IPS-NIHi11 (cell line): Measurements from ENCODE around the gene LRRC52.

Source experiments
- DNase-seq: peaks from one replicate; pipeline ENCODE4 v3.0.0; 2012; ENCODE audit warnings: mixed read lengths, low spot score

Gene LRRC52

GRCh38 chr1:165543532-165544438 lies at the start of gene LRRC52:
Gene LRRC52 (plus strand): TSS chr1:165544000. CDS start chr1:165544297, 297 bp downstream.
- DNase-seq = peak; percentile 60

DNA sequence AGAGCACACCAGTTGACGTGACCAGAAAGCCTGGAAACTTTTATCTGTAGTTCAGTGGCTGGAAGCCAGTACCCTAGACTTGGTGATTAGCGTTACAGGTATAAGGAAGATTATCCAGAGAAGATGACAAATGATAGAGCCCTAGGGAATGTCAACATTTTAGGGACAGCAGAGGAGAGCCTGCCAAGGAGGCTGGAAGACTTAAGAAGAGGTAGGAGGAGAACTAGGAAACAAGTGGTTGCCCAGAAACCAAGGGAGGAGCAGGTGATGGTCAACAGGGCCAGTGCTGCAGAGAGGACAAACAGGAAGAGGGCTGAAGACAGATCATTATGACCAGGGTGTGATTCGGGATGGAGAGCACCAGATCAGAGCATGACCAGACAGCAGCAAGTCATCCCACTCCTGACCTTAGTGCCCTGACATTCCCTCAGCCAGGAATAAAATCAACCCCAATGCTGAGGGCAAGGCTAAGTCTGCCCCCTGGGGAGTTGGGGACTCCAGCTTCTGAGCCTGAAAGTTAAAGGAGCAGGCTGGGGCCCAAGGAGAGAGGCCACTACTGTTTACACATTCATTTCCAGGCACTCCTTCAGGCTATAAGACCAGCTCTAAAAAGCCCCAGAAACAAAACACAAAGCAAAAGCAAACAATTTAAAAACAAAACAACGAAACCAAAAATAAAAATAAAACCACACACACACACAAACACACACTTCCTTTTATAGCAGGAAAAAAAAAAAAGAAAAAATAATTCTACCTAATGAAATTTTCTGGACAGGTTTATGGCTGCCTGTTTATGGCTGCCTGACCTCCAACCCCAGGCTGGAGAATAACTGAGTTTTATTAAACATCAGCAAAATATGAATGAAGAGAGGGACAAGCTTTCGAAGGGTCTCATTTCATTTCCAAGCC lies 48.6 kb upstream of the LRRC52 start:
- DNase-seq = no peak

DNA sequence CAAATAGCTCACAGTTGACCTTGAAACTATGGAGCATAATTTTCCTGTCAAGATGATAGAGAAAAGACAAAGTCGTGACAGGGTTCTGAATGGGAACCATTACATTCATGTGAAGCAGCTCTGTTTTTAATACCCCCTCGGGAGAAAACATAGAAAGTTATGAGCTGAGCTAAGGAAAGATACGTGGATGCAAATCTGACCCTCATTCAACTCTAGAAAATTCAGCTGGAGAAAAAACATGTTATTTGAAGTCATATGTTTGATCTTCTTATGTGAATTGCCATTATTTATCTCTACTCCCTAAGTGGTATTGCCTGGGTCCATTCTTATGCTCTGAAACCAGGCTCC lies 48.0 kb upstream of the LRRC52 start:
- DNase-seq = no peak

DNA sequence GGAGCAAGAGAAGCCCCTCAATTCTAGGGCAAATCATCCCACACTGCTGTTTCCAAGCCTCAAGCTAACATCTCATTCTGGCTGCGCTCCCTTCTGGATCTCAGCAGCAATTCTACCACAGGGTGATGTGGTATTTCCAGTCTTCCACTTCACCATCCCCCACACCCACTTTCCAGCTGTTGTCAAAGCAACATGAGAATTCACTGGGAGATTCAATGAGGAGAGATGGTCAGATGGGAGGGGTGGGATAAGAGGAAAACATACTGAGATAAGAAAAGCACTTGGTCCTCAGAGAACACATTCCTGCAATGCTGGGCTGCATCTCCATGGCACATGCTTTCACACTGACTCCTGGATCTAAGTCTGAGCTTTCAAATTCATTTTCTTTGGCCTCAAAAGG lies 47.3 kb upstream of the LRRC52 start:
- no peak for DNase-seq

DNA sequence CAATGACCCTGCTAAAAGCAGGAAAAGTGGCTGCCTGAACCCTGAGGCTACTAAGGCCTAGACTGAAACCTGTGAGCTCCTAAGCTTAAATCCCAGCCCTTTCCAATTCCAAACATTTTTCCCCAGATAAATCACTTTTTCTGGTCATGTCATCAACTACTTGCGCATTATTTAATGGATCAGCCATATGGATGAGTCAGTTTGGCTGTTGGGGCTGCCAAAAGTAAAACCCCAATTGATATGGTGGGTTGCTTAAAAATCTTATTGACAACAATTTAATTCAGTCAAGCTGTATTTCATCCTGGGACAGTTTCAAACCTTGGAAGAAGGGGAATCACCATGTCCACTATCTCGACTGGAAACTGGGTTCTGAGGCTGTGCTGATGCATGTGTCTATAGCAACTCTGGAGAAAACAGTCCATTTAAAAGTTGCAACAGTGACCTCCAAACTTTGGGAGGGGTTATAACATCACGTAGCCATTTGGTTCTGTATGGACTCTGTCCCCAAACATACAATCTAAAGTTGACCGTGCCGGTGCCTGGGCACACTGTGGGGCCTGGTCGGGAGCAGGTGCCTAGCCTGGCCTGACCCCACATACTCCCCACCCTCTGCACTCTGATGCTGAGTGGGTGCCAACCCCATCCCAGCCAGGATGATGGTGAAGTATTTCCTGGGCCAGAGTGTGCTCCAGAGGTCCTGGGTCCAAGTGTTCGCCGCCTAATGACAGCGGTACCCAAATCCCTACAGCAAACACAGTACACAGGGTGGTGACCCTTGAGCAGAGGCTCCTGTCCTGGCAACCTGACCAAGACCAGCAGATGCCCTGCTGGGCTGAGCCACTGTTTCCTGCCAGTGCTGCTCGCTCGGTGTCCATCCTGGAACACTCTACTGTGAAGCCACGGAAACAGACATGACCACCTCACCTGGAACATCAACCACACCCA lies 46.5 kb upstream of the LRRC52 start:
- DNase-seq = no peak

GRCh38 chr1:165501330-165501969 lies 42.4 kb upstream of the LRRC52 start:
- no peak for DNase-seq

GRCh38 chr1:165501970-165502348 lies 41.8 kb upstream of the LRRC52 start:
- no peak for DNase-seq

DNA sequence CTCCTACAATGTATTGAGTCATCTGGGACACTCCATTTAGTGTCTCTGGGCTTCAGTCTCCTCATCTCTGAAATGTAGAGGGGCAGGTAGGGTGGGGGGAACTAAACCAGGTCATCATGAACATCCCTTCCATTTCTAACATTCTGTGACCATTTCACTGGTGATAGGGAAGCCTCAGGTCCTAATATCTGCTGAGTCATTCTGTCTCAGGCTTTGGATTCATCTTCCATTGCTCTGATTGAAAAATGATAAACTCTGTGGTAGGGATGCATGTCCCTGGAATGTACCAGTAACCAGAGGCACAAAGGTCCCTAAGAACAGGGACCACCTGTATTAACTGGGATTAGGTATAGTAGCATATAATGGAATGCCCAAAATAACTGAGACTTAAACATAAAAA lies 36.2 kb upstream of the LRRC52 start:
- no peak for DNase-seq

GRCh38 chr1:165508291-165508690 lies 35.5 kb upstream of the LRRC52 start:
- no peak for DNase-seq

DNA sequence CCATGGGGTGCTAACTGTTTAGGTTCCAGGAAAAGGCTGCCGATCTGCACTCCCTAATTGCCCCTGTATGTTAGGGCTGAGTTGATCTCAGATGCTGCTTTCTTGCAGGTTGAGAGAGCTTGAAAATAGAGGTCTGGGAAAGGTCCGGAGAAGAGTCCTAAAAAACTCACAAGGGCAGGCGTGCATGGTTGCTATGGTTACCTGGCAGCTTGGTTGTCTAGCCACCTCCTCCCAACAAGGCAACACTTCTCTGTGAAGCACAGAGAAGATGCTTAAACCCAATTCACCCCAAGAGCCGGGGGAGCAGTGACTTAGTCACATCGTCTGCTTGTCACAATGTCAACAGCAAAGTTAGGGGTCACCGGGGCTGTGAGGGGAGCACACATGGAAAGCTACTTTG lies 31.0 kb upstream of the LRRC52 start:
- DNase-seq = peak; percentile 24

GRCh38 chr1:165516469-165516868 lies 27.3 kb upstream of the LRRC52 start:
- DNase-seq = no peak

DNA sequence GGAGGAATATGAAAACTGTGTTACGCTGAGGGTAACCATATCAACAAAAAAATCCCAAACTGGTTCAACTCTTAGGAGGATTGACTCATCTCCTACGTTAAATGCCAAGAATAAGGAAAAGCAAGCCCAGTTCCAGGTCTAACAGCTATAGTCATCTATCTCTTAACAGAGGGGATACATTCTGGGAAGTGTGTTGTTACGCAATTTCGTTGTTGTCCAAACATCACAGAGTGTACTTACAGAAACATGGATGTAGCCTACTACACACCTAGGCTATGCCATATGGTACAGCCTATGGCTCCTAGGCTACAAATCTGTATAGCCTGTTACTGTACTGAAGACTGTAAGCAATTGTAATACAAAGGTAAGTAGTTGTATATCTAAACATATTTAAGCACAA lies 23.2 kb upstream of the LRRC52 start:
- DNase-seq = no peak

- no peak for DNase-seq
These were observed 19.0 kb upstream of the LRRC52 start for GRCh38 chr1:165524639-165525285.

DNA sequence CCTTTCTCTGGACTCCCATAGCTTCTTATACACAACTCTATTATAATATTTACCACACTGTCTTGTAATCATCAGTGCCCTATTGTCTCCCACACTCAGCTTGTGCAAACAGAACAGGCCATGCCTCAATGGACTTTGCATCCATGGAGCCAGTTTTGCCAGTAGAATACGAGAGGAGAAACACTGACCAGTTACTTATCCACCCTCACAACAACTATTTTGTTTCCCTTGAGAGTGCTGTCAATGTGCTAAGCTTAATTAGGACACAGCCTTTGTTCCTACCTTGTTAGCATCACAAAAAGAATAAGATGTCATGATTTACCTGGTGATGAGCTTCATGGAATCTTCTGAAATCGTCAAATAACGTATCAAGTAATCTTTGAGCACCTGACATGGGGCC lies 18.1 kb upstream of the LRRC52 start:
- no peak for DNase-seq

- DNase-seq = no peak
These were observed 16.4 kb upstream of the LRRC52 start for GRCh38 chr1:165527251-165528007.

DNA sequence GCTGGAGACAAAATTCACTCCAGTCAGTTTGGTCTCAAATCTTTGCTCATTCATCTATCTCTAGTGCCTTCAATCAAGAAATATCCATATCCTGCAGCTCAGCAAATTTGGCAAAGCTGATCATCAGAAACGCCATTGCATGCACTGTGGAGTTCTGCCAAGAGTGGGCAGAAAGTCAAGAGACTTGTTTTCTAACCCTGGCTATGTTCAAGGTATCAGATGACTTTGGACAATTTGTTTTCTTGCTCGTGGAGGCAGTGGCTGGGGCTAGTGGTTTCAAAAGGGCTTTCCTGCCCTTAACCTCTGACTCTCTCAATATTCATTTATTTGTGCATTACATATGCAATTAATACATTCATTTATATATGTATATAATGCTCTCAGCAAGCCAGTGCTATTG lies 12.8 kb upstream of the LRRC52 start:
- DNase-seq = no peak

GRCh38 chr1:165532053-165532452 lies 11.7 kb upstream of the LRRC52 start:
- no peak for DNase-seq

GRCh38 chr1:165533254-165533653 lies 10.5 kb upstream of the LRRC52 start:
- DNase-seq = no peak

- no peak for DNase-seq
These were observed 7.8 kb upstream of the LRRC52 start for GRCh38 chr1:165536016-165536415.
